ENCODE measurements around the gene PIF1. TPM values are rescaled to one million over a fixed set of nuclear protein-coding genes. Genes with fewer than 3 reads are reported as not detected.
A peak's percentile ranks its signal among the peaks of the same experiment; 100 is the strongest.

Gene PIF1
- total RNA-seq, 1 experiment from 2014 or later, result 74.4 TPM

GRCh38 chr15:64804619-64805018 is 20.8 kb downstream of the PIF1 start:
- Mint-ChIP-seq H3K4me3 (no peak overlapping the region), H3K27ac (peak overlapping the region in 1 of 3 experiments; percentile 66; a peak in 1 of 7 replicates)
- no peak for DNase-seq

More at GRCh38 chr15:64804619-64805018, 20.8 kb downstream of the PIF1 start:
- H3K9me3 ChIP-seq (ENCODE audit: control insufficient read depth, low read depth, low read length), result no peaks in the 10 kb centered on the region
- H4K8ac ChIP-seq (replicated peaks; ENCODE audit: insufficient read length, low read depth, low read length), result no peak overlapping the region
- H4K91ac ChIP-seq (ENCODE audit: insufficient read length, low read depth, low read length), result no peak overlapping the region
- no peak overlapping the region for H3K4me2 ChIP-seq (ENCODE audit: insufficient read depth, insufficient read length, low read length)
- H3K14ac ChIP-seq (ENCODE audit: insufficient read depth, low read length), result no peak overlapping the region
- no peaks in the 10 kb centered on the region for H3K79me1 ChIP-seq (ENCODE audit: insufficient read depth, low read depth, low read length, poor library complexity, severe bottlenecking)
- Mint-ChIP-seq H3K27me3 (ENCODE audit: low read depth) (no peaks in the 10 kb centered on the region), H3K36me3 (ENCODE audit: insufficient read depth in 1 of 3, low read depth in 3 of 3) (peaks cover 7 to 10% (median 7%) of the 10 kb centered on the region in 3 experiments), H3K9me3 (peaks cover 5 to 8% of the 10 kb centered on the region in 2 experiments), H3K4me1 (peaks cover 35 to 39% of the 10 kb centered on the region in 2 experiments)
- H2BK12ac ChIP-seq (ENCODE audit: insufficient read length, low read depth, low read length), result no peak overlapping the region
- H4K20me1 ChIP-seq (ENCODE audit: control insufficient read depth, insufficient read depth, insufficient read length), result no peaks in the 10 kb centered on the region
- no peaks in the 10 kb centered on the region for H3K79me2 ChIP-seq (ENCODE audit: insufficient read depth, low read length)
- no peak overlapping the region for H2BK120ac ChIP-seq (ENCODE audit: low read depth, low read length, poor library complexity, severe bottlenecking)
- H3K27ac ChIP-seq (ENCODE audit: insufficient read length, low read depth, low read length), result no peak overlapping the region
- H3K4me1 ChIP-seq (ENCODE audit: insufficient read depth, low read length), result peaks cover 5% of the 10 kb centered on the region; the same call in 1 of the 2 replicates
- H2BK20ac ChIP-seq (ENCODE audit: low read depth, low read length, poor library complexity, severe bottlenecking), result no peak overlapping the region
- TF ChIP-seq CTCF (conservative IDR thresholded peaks at IDR 0.05), result no peak
- no peak overlapping the region for H3K23ac ChIP-seq (ENCODE audit: insufficient read length, low read depth, low read length)
- no peak overlapping the region for H3K56ac ChIP-seq (ENCODE audit: insufficient read length, low read depth, low read length)
- no peak overlapping the region for H3K4ac ChIP-seq (ENCODE audit: low read depth, low read length)
- no CpG with 5 or more reads among the region's 2 CpGs for WGBS (ENCODE audit: extremely low coverage, insufficient read length, low lambda C conversion rate)
- H2AFZ ChIP-seq (ENCODE audit: low read length), result no peak overlapping the region
- no peak overlapping the region for H3K9ac ChIP-seq (ENCODE audit: extremely low read depth, insufficient read length, low read length)
- no peak overlapping the region for H3K18ac ChIP-seq (ENCODE audit: insufficient read length, low read depth, low read length)
- no peaks in the 10 kb centered on the region for H3K27me3 ChIP-seq (ENCODE audit: insufficient read depth, low read length)
- no peak overlapping the region for H2AK5ac ChIP-seq (ENCODE audit: insufficient read length, low read length)
- no peak overlapping the region for H3T11ph ChIP-seq (ENCODE audit: low read length)
- no peak overlapping the region for H2BK15ac ChIP-seq (ENCODE audit: low read depth, low read length)
- H2BK5ac ChIP-seq (ENCODE audit: insufficient read length, low read length), result no peak overlapping the region
- H4K5ac ChIP-seq (ENCODE audit: insufficient read length, low read depth, low read length), result no peak overlapping the region
- peaks cover 6% of the 10 kb centered on the region for H3K23me2 ChIP-seq (ENCODE audit: insufficient read length, low read depth, low read length, poor library complexity, severe bottlenecking)

Measured in H9 (cell line).